ENCODE data around the gene POR.

- TF ChIP-seq ARNT (IDR thresholded peaks at IDR 0.05) (no peak), SP1 (IDR thresholded peaks at IDR 0.05) (no peak), PKNOX1 (IDR thresholded peaks at IDR 0.05) (no peak), TARDBP (IDR thresholded peaks at IDR 0.05) (no peak), BHLHE40 (IDR thresholded peaks at IDR 0.05; ENCODE audit: borderline replicate concordance) (no peak), ZNF384 (IDR thresholded peaks at IDR 0.05) (no peak)
These were observed 28.9 kb downstream of the POR start for GRCh38 chr7:75943864-75944263.
